GM18517 (cell line): ENCODE data around the gene TERB1.

Experiments
- ATAC-seq: cut with Tn5 transposase; IDR thresholded peaks from one replicate; pipeline ENCODE4 v1.9.1; 2021; ENCODE audit warnings: mild to moderate bottlenecking, moderate library complexity; ENCODE audit not compliant: unreplicated experiment

TERB1 gene

DNA sequence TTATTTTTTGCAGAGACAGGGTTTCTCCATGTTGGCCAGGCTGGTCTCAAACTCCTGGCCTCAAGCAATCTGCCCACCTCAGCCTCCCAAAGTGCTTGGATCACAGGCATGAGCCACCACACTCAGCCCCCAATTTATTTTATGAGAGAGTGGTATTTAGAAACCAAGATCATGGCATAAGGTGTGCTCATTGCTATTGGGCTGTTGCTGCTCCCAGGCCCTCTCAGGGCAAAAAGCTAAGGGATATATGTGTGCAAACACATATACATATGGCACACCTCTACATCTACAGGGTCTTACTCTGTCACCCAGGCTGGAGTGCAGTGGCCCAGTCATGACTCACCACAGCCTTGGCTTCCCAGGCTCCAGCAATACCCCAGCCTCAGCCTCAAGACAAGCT lies 89.8 kb downstream of the TERB1 start:
- no peak for ATAC-seq

DNA sequence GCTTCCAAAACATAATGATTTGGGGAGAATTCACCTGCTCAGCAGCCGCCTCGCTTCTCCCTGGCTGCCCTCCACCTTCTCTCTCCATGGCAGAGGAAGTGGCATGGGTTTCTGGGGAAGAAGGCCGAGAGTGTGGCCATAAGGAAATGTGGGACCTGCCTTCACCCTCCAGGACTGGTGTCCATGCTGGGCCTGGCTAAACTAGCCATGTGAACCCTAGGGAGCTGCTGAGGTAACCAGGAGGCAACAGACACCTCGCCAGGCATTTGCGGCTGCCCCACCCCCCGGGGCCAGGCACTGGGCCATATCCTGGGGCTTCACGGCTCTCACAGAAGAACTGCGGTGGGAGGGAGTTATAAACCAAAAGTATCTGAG lies 94.9 kb downstream of the TERB1 start:
- no peak for ATAC-seq

DNA sequence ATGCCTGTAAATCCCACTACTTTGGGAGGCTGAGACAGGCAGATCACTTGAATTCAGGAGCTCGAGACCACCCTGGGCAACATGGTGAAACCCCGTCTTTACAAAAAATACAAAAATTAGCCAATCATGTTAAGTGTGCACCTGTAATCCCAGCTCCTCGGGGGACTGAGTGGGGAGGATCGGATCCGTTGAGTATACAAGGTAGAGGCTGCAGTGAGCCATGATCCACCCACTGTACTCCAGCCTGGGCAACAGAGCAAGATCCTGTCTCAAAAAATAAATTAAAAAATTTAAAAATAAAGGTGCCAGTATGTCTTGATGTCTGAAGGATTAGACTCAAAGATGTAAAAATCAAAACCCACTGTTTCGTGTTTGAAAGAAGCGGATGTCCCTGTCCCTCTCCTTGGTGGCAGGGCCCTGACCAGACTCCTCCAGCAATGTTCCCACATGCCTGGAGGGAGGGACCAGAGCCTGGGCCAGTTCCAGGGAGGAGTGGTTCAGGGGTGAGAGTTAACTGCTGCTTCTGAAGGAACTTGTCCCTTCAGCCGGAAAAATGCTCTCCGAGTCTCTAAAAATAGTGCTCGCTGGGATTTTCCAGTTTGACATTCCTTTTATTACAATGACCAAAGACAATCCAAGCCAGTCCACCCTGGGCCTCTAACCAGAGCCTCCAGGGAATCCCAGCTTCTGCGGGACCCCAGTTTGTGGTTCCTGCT lies 95.4 kb downstream of the TERB1 start:
- ATAC-seq: no peak
